Measurements from ENCODE around the gene ACHE. TPM values are rescaled to one million over a fixed set of nuclear protein-coding genes. Genes with fewer than 3 reads are reported as not detected.
A peak's percentile ranks its signal among the peaks of the same experiment; 100 is the strongest.

The ACHE gene
- total RNA-seq, 1 experiment from 2014 or later = 7.0 TPM

DNA sequence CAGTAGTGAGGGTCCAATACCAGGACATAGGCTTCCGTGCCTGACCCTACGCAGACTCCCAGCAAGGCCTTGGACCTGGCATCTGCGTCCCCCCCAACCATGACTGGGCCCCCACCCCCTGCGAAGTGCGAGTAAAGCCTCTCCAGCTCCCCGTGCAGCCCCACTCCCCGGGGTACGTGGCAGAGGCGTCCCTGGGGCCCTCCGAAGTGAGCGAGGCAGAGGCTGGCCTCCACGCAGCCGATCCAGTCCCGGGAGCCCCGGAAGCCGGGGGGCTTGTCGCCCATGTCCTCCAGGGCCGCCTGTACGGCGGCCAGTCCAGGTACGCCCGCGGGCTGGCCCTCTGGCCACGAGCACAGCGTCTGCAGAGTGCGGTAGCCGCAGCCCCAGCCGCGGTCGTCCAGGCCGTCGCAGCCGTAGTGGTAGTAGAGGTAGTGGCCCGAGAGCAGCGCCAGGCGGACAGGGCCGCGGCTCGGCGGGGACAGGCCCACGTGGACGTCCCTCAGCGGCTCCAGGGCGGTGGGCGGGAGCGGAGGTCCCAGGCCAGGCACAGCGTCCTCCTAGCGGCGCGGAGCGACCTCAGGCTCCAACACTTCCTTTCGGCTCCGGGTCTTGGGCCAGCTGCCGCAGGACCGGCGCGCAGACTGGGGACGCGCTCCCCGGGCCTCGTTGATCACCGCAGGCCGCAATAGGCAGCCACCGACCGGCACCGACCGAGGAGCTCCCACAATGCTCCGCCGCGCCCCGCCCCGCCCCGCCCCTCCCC is 6.5 kb downstream of the ACHE start, which contains the start of gene UFSP1:
TSS of gene UFSP1 (minus strand) at position 728 of the 763 bp plus-strand sequence. CDS start at position 284, 444 bp downstream.
- Histone ChIP-seq H3K4ac (ENCODE audit: low read depth, low read length) (no peak within 1 kb of the TSS; the same call in 1 of the 2 replicates), H2BK20ac (ENCODE audit: low read depth, low read length, poor library complexity, severe bottlenecking) (no peak within 1 kb of the TSS), H4K8ac (replicated peaks; ENCODE audit: insufficient read length, low read depth, low read length) (no peak within 1 kb of the TSS), H2AK5ac (ENCODE audit: insufficient read length, low read length) (no peak within 1 kb of the TSS), H3K79me2 (ENCODE audit: insufficient read depth, low read length) (peaks cover 6% of the 10 kb centered on the region; the same call in 1 of the 2 replicates), H3K18ac (ENCODE audit: insufficient read length, low read depth, low read length) (peak within 1 kb of the TSS; percentile 85), H3K79me1 (ENCODE audit: insufficient read depth, low read depth, low read length, poor library complexity, severe bottlenecking) (no peaks in the 10 kb centered on the region), H4K20me1 (ENCODE audit: control insufficient read depth, insufficient read depth, insufficient read length) (no peaks in the 10 kb centered on the region), H3K27ac (ENCODE audit: insufficient read length, low read depth, low read length) (no peak within 1 kb of the TSS), H3K56ac (ENCODE audit: insufficient read length, low read depth, low read length) (no peak within 1 kb of the TSS), H3K4me2 (ENCODE audit: insufficient read depth, insufficient read length, low read length) (peak within 1 kb of the TSS; percentile 54), H4K5ac (ENCODE audit: insufficient read length, low read depth, low read length) (no peak within 1 kb of the TSS), H2BK5ac (ENCODE audit: insufficient read length, low read length) (peak within 1 kb of the TSS; percentile 71), H3K23ac (ENCODE audit: insufficient read length, low read depth, low read length) (no peak within 1 kb of the TSS), H2AFZ (ENCODE audit: low read length) (no peak within 1 kb of the TSS), H3K14ac (ENCODE audit: insufficient read depth, low read length) (peak within 1 kb of the TSS; percentile 88; the same call in 1 of the 2 replicates), H2BK15ac (ENCODE audit: low read depth, low read length) (no peak within 1 kb of the TSS), H2BK120ac (ENCODE audit: low read depth, low read length, poor library complexity, severe bottlenecking) (no peak within 1 kb of the TSS), H3K27me3 (ENCODE audit: insufficient read depth, low read length) (no peaks in the 10 kb centered on the region), H3K9ac (ENCODE audit: extremely low read depth, insufficient read length, low read length) (peak within 1 kb of the TSS; percentile 76), H2BK12ac (ENCODE audit: insufficient read length, low read depth, low read length) (no peak within 1 kb of the TSS), H3K23me2 (ENCODE audit: insufficient read length, low read depth, low read length, poor library complexity, severe bottlenecking) (peaks cover 25% of the 10 kb centered on the region), H3K4me1 (ENCODE audit: insufficient read depth, low read length) (peaks cover 2% of the 10 kb centered on the region; the same call in 1 of the 2 replicates), H3K9me3 (ENCODE audit: control insufficient read depth, low read depth, low read length) (no peaks in the 10 kb centered on the region), H4K91ac (ENCODE audit: insufficient read length, low read depth, low read length) (no peak within 1 kb of the TSS), H3T11ph (ENCODE audit: low read length) (no peak within 1 kb of the TSS)
- WGBS (ENCODE audit: extremely low coverage, insufficient read length, low lambda C conversion rate) = no CpG with 5 or more reads among the region's 73 CpGs
- peak within 1 kb of the TSS; percentile 93 to 98 (median 94) for H3K27ac Mint-ChIP-seq
- H3K9me3 Mint-ChIP-seq = no peaks in the 10 kb centered on the region
- peak within 1 kb of the TSS; percentile 80 to 93 for H3K4me3 Mint-ChIP-seq
- peak; percentile 43 for DNase-seq
- H3K4me1 Mint-ChIP-seq = peaks cover 39 to 46% of the 10 kb centered on the region in 2 experiments
- peaks cover under 1% of the 10 kb centered on the region for H3K27me3 Mint-ChIP-seq (ENCODE audit: low read depth)
- no peak for TF ChIP-seq CTCF (conservative IDR thresholded peaks at IDR 0.05)
- peaks cover 41 to 48% (median 45%) of the 10 kb centered on the region in 3 experiments for H3K36me3 Mint-ChIP-seq (ENCODE audit: insufficient read depth in 1 of 3, low read depth in 3 of 3)

Measured in H9 (cell line).